Common myeloid progenitor, CD34-positive (primary cell): ENCODE results near the gene RHOH.
A peak's percentile ranks its signal among the peaks of the same experiment; 100 is the strongest.
"Not testable (repeated sequence)": the region's sequence is repeated elsewhere in the genome, so short reads cannot be mapped to it uniquely, and the experiment has no call there.

ENCODE experiments used
- CTCF ChIA-PET: fragments of 350-600 bp; sonication (Branson Sonifier 250); formaldehyde crosslinking; loops from one replicate; lab custom pipeline; 2021; ENCODE audit warnings: antibody characterized with exemption; lab: Charles Lee
- POLR2A ChIA-PET: fragments of 350-600 bp; sonication (Branson Sonifier 250); formaldehyde crosslinking; loops from one replicate; lab custom pipeline; 2021; ENCODE audit warnings: antibody characterized with exemption; lab: Charles Lee
- DNase-seq, 3 donors: peaks; one replicate each; pipeline versions ENCODE4 v3.0.0 to v3.0.0-alpha.2; 2013
- H3K27ac ChIP-seq, 2 experiments: 1 replicate in 1 of 2; 2 replicates in 1 of 2; pipeline ENCODE4 v1.7.0; 2013; ENCODE audit warnings: inconsistent platforms in 2 of 2, low read length in 2 of 2, mild to moderate bottlenecking in 2 of 2, low read depth in 1 of 2, moderate library complexity in 1 of 2; ENCODE audit not compliant: severe bottlenecking in 2 of 2, insufficient read depth in 1 of 2, poor library complexity in 1 of 2
- H3K27me3 ChIP-seq, 5 experiments: replicated peaks in 2 of 5; 1 replicate in 3 of 5; 2 replicates in 2 of 5; pipeline versions ENCODE4 v1.6.1 to v1.7.0; 2013; ENCODE audit warnings: low read length in 4 of 5, mild to moderate bottlenecking in 2 of 5, moderate library complexity in 2 of 5, inconsistent platforms in 1 of 5; ENCODE audit not compliant: insufficient read depth in 5 of 5, control insufficient read depth in 4 of 5
- H3K36me3 ChIP-seq, 4 experiments: 1 replicate in 2 of 4; 2 replicates in 2 of 4; pipeline versions ENCODE4 v1.6.1 to v1.7.0; 2013; ENCODE audit warnings: low read length in 3 of 4, control low read depth in 1 of 4, mild to moderate bottlenecking in 1 of 4; ENCODE audit not compliant: control insufficient read depth in 4 of 4, insufficient read depth in 4 of 4
- H3K4me1 ChIP-seq, 4 experiments: 1 replicate in 3 of 4; 2 replicates in 1 of 4; pipeline versions ENCODE4 v1.6.1 to v1.7.1; 2013; ENCODE audit warnings: low read length in 3 of 4, mild to moderate bottlenecking in 3 of 4, control low read depth in 1 of 4, inconsistent platforms in 1 of 4, moderate library complexity in 1 of 4; ENCODE audit not compliant: control insufficient read depth in 4 of 4, insufficient read depth in 4 of 4; ENCODE audit errors: control extremely low read depth in 1 of 4
- H3K4me3 ChIP-seq, 7 experiments: 1 replicate in 4 of 7; 2 replicates in 3 of 7; pipeline versions ENCODE4 v1.5.1 to v1.7.0; 2013; ENCODE audit warnings: mild to moderate bottlenecking in 7 of 7, low read length in 6 of 7, moderate library complexity in 6 of 7, inconsistent platforms in 2 of 7, low read depth in 2 of 7, control low read depth in 1 of 7; ENCODE audit not compliant: insufficient read depth in 4 of 7, control insufficient read depth in 1 of 7; ENCODE audit errors: extremely low read depth in 1 of 7
- H3K9me3 ChIP-seq, 5 experiments: 1 replicate in 4 of 5; 2 replicates in 1 of 5; pipeline versions ENCODE4 v1.6.1 to v1.7.1; 2013; ENCODE audit warnings: low read length in 4 of 5, mild to moderate bottlenecking in 2 of 5, inconsistent platforms in 1 of 5, low read depth in 1 of 5, moderate library complexity in 1 of 5; ENCODE audit not compliant: control insufficient read depth in 4 of 5, insufficient read depth in 2 of 5; ENCODE audit errors: control extremely low read depth in 1 of 5
- WGBS: methylation state at CpG from one replicate; pipeline ENCODE4 v1.1.5; 2013; ENCODE audit not compliant: insufficient coverage; 5-methylcytosine and 5-hydroxymethylcytosine counted together

Gene RHOH

GRCh38 chr4:40276546-40276945, 79.7 kb downstream of the RHOH start:
- H3K4me3 ChIP-seq, result no peak overlapping the region
- H3K27me3 ChIP-seq, result peaks cover 0 to 2% (median 0%) of the 10 kb centered on the region in 5 experiments
- peaks cover 0 to 2% (median 0%) of the 10 kb centered on the region in 5 experiments for H3K9me3 ChIP-seq
- peak in 1 of 3 donors; percentile 58 for DNase-seq
- POLR2A ChIA-PET, result interaction anchor here (1.4 kb wide), 1 partner anchor 13 kb away, joined by 3 read pairs; no protein-coding TSS in a partner anchor
- no peak overlapping the region for H3K27ac ChIP-seq
- 80% methylated on average over 1 of the region's 4 CpGs for WGBS
- CTCF ChIA-PET, result interaction anchor here (0.6 to 3.9 kb wide), 9 partner anchors 9 to 59 kb away, joined by 3 to 24 read pairs (median 4); no protein-coding TSS in a partner anchor
- no peaks in the 10 kb centered on the region for H3K36me3 ChIP-seq
- peaks cover 0 to 2% (median 0%) of the 10 kb centered on the region in 4 experiments for H3K4me1 ChIP-seq

- no peak for DNase-seq
- no peaks in the 10 kb centered on the region for H3K27me3 ChIP-seq
- POLR2A ChIA-PET, result no interaction called here
- no peaks in the 10 kb centered on the region for H3K36me3 ChIP-seq
- H3K4me3 ChIP-seq, result no peak overlapping the region
- H3K9me3 ChIP-seq, result no peaks in the 10 kb centered on the region
- 100% methylated on average over 1 of the region's 2 CpGs for WGBS
- no peak overlapping the region for H3K27ac ChIP-seq
- H3K4me1 ChIP-seq, result peaks cover 0 to 5% (median 1%) of the 10 kb centered on the region in 4 experiments
- CTCF ChIA-PET, result no interaction called here
Measured at GRCh38 chr4:40280586-40280985, 83.8 kb downstream of the RHOH start.

GRCh38 chr4:40281099-40281498, 84.3 kb downstream of the RHOH start:
- POLR2A ChIA-PET, result no interaction called here
- Histone ChIP-seq H3K4me3 (no peak overlapping the region), H3K4me1 (peaks cover 0 to 5% (median 1%) of the 10 kb centered on the region in 4 experiments), H3K36me3 (no peaks in the 10 kb centered on the region), H3K9me3 (no peaks in the 10 kb centered on the region), H3K27ac (no peak overlapping the region), H3K27me3 (no peaks in the 10 kb centered on the region)
- 100% methylated on average over 1 of the region's 3 CpGs for WGBS
- CTCF ChIA-PET, result no interaction called here
- DNase-seq, result no peak

- no peaks in the 10 kb centered on the region for H3K27me3 ChIP-seq
- no peaks in the 10 kb centered on the region for H3K36me3 ChIP-seq
- no peaks in the 10 kb centered on the region for H3K9me3 ChIP-seq
- peak in 2 of 3 donors; percentile 48 to 66 for DNase-seq
- POLR2A ChIA-PET, result no interaction called here
- H3K27ac ChIP-seq, result no peak overlapping the region
- H3K4me1 ChIP-seq, result peaks cover 0 to 5% (median 0%) of the 10 kb centered on the region in 4 experiments
- CTCF ChIA-PET, result no interaction called here
- no peak overlapping the region for H3K4me3 ChIP-seq
- WGBS, result 34% methylated on average over 4 of the region's 5 CpGs
Measured at GRCh38 chr4:40281913-40282312, 85.1 kb downstream of the RHOH start.

GRCh38 chr4:40282857-40283256, 86.0 kb downstream of the RHOH start:
- H3K4me1 ChIP-seq, H3K9me3 ChIP-seq, H3K4me3 ChIP-seq, H3K27me3 ChIP-seq, DNase-seq, H3K36me3 ChIP-seq, H3K27ac ChIP-seq, POLR2A ChIA-PET: not testable (repeated sequence)
- WGBS, result 100% methylated on average over 3 of the region's 7 CpGs
- CTCF ChIA-PET, result interaction anchor here (2.1 to 4.0 kb wide), 2 partner anchors 8 to 27 kb away, joined by 7 to 24 read pairs; no protein-coding TSS in a partner anchor

GRCh38 chr4:40283413-40283812, 86.6 kb downstream of the RHOH start:
- POLR2A ChIA-PET, result no interaction called here
- Histone ChIP-seq H3K4me1 (peaks cover 0 to 10% (median 2%) of the 10 kb centered on the region in 4 experiments), H3K9me3 (no peaks in the 10 kb centered on the region), H3K36me3 (no peaks in the 10 kb centered on the region), H3K4me3 (no peak overlapping the region), H3K27ac (no peak overlapping the region), H3K27me3 (no peaks in the 10 kb centered on the region)
- WGBS, result 100% methylated on average over 2 of the region's 10 CpGs
- no peak for DNase-seq
- CTCF ChIA-PET, result interaction anchor here (0.5 to 4.0 kb wide), 3 partner anchors 9 to 49 kb away, joined by 4 to 24 read pairs (median 7); no protein-coding TSS in a partner anchor

- ChIA-PET POLR2A (no interaction called here), CTCF (interaction anchor here (0.5 to 4.0 kb wide), 3 partner anchors 9 to 50 kb away, joined by 4 to 24 read pairs (median 7); no protein-coding TSS in a partner anchor)
Measured at GRCh38 chr4:40283968-40284367, 87.1 kb downstream of the RHOH start.

More at GRCh38 chr4:40283968-40284367, 87.1 kb downstream of the RHOH start:
- Histone ChIP-seq H3K9me3 (no peaks in the 10 kb centered on the region), H3K4me3 (no peak overlapping the region), H3K36me3 (no peaks in the 10 kb centered on the region), H3K27ac (no peak overlapping the region), H3K27me3 (no peaks in the 10 kb centered on the region), H3K4me1 (peaks cover 0 to 16% (median 8%) of the 10 kb centered on the region in 4 experiments)
- WGBS, result 100% methylated on average over 10 of the region's 10 CpGs
- no peak for DNase-seq
